H7 (cell line): ENCODE results near the gene DAZAP1. TPM values are rescaled to one million over a fixed set of nuclear protein-coding genes. Genes with fewer than 3 reads are reported as not detected.

Experiments
- DNase-seq: peaks from one replicate; pipeline ENCODE4 v3.0.0; 2012
- H3K27me3 ChIP-seq: 2 replicates; pipeline ENCODE4 v1.6.0; 2011; ENCODE audit warnings: mild to moderate bottlenecking, low read length; ENCODE audit not compliant: control insufficient read depth, insufficient read depth
- H3K36me3 ChIP-seq: replicated peaks from 2 replicates; pipeline ENCODE4 v1.5.1; 2011; ENCODE audit warnings: low read length; ENCODE audit not compliant: control insufficient read depth, insufficient read depth
- H3K4me3 ChIP-seq: 2 replicates; pipeline ENCODE4 v1.5.1; 2011; ENCODE audit warnings: low read depth, mild to moderate bottlenecking, control low read depth, low read length, moderate library complexity; ENCODE audit not compliant: insufficient read depth
- total RNA-seq: library from RNA; depleted of rRNA; stranded (reverse); fragments of >200 nt; shearing (Covaris generic); gene quantifications from 2 replicates; pipeline ENCODE4 v1.2.3, GENCODE V29; 2014

DAZAP1 gene
- total RNA-seq, 1 experiment from 2014 or later = 196 TPM

- peaks cover 43% of the 10 kb centered on the region for H3K36me3 ChIP-seq
- no peak overlapping the region for H3K4me3 ChIP-seq
- no peak for DNase-seq
- H3K27me3 ChIP-seq = no peaks in the 10 kb centered on the region
Measured at GRCh38 chr19:1420590-1420989, 13.2 kb downstream of the DAZAP1 start.

DNA sequence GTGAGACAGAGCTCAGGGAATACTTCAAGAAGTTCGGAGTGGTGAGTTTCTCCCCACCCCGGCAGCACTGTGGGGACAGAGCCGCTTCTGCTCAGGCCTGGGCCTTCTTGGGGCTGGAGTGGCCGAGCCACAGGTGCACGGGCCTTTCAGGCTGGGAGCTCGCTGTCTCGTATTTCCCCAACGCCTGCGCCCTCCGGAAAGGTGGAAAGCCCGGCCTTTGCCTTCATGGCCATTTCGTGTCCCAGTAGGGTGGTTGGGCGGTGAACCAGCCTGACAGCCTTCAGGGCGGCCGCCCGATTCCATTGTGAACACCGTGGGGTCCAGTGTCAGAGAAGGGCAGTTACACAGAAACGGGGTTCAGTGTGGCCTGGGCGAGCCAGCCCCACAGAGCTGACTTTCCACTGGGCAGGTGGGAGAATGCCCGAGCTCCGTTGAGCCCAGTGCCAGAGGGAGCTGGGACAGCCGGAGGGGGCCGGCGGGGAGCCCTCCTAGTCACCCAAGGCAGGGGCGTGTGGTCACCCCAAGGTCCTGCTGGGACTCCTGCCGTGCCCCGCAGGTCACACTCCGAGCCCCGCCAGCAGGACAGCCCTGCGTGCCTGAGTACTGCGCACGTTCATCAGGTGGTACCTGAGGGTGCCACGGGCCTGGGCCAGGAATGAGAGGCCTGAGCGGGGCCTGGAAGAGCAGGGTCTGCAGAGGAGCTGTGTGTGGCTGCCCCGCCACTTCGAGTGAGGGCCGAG, 14.0 kb downstream of the DAZAP1 start:
- Histone ChIP-seq H3K27me3 (no peaks in the 10 kb centered on the region), H3K4me3 (no peak overlapping the region), H3K36me3 (peaks cover 47% of the 10 kb centered on the region)
- DNase-seq = no peak

DNA sequence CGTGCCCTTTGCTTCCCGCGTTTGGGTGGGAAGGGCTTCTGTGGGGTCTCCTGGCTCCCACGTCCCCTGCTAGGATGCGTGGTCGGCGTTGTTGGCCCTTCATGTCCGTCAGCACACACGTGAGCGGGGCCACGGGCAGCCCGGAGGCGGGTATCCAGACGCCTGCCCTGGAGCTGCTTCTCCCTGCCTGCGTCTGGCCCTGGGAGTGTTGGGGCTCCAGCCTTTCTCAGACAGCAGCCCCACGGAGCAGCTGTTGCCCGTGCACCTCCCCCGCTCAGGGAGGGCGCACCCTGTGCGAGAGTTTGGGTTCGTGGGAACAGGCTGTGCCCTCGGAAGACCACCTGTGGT, 14.5 kb downstream of the DAZAP1 start:
- H3K36me3 ChIP-seq = peaks cover 47% of the 10 kb centered on the region
- H3K4me3 ChIP-seq = no peak overlapping the region
- no peaks in the 10 kb centered on the region for H3K27me3 ChIP-seq
- DNase-seq = no peak

GRCh38 chr19:1422360-1422759, 15.0 kb downstream of the DAZAP1 start:
- no peak overlapping the region for H3K4me3 ChIP-seq
- no peaks in the 10 kb centered on the region for H3K27me3 ChIP-seq
- H3K36me3 ChIP-seq = peaks cover 46% of the 10 kb centered on the region
- DNase-seq = no peak

DNA sequence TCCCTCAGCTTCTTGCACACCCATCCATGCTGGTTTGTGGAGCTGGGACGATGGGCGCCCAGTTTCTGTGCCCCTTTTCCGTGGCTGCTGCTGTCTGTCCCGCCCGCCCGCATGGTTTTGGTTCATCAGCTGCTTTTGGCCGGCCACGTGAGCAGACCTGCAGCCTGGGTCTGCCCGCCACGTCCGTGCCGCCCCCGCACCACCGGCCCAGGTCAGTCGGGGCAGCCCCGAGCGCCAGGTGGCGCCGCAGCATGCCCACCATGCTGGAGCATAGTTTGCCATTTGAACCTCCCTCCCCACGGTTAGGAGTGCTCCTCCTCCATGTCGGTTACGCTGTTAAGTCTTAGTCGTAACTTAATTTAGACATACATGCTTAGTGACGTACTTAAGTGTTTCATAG, 15.6 kb downstream of the DAZAP1 start:
- Histone ChIP-seq H3K36me3 (peaks cover 44% of the 10 kb centered on the region), H3K27me3 (no peaks in the 10 kb centered on the region), H3K4me3 (no peak overlapping the region)
- DNase-seq = peak; percentile 72

- no peak overlapping the region for H3K4me3 ChIP-seq
- H3K27me3 ChIP-seq = no peaks in the 10 kb centered on the region
- peaks cover 39% of the 10 kb centered on the region for H3K36me3 ChIP-seq
- DNase-seq = no peak
Measured at GRCh38 chr19:1423436-1424191, 16.2 kb downstream of the DAZAP1 start.

DNA sequence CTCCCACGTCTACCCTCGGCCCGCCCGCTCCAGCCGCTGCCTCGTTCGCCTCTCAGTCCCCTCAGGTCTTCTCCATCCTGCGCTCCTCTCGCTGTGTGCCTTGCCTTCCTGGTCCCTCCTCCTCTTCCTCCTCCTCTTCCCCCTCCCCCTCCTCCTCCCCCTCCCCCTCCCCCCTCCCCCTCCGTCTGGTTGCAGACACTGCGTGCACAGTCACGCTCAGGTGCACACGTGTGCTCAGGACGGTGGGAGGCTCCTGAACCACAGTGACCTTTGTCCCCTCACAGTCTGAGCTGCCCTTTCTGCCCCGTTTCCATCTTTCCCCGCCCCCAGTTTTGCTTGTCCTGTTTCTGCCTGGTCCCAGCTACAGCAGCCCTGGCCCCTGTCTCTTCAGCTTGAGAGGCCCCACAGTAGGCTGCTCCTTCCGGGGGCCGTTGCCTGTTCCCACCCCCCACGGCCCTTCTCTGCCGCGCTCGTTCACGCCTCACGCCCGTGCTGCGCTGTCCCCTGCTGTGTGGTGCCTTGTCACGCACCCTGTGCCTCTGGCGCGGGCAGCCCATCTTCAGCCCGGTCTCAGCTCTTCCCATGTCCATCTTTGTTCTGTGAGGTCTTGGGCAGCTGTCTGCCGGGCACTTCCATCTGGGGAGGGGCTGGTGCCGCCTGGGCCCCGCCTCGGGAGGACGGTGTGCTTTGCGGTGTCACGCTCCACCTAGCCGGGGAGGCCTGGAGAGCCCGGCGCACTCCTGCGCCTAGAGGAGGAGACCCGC, 17.0 kb downstream of the DAZAP1 start:
- no peaks in the 10 kb centered on the region for H3K27me3 ChIP-seq
- peaks cover 35% of the 10 kb centered on the region for H3K36me3 ChIP-seq
- H3K4me3 ChIP-seq = no peak overlapping the region
- no peak for DNase-seq

GRCh38 chr19:1425102-1425837, 17.9 kb downstream of the DAZAP1 start:
- Histone ChIP-seq H3K4me3 (no peak overlapping the region), H3K27me3 (no peaks in the 10 kb centered on the region), H3K36me3 (peaks cover 36% of the 10 kb centered on the region)
- DNase-seq = no peak

- peaks cover 30% of the 10 kb centered on the region for H3K36me3 ChIP-seq
- no peak overlapping the region for H3K4me3 ChIP-seq
- DNase-seq = no peak
- no peaks in the 10 kb centered on the region for H3K27me3 ChIP-seq
Measured at GRCh38 chr19:1425902-1426301, 18.5 kb downstream of the DAZAP1 start.

DNA sequence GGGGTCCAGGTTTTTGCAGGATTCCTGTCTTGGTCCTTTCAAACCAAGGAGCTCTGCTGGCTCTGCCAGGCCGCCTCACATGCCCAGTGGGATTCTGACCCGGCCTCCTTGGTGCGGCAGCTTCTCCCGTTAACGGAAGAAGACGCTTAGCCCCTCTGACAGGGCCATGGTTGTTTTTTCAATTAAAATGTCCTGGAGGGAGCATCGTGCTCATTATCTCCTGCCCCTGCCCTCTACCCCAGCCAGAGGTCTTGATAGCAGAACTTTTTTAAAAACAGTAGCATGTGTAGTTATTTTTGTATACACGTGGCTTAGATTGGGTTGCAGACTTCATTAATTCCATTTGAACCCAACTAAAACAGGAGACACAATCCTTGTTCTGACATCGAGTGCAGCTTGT, 19.4 kb downstream of the DAZAP1 start:
- no peak overlapping the region for H3K4me3 ChIP-seq
- no peaks in the 10 kb centered on the region for H3K27me3 ChIP-seq
- no peak for DNase-seq
- H3K36me3 ChIP-seq = peaks cover 31% of the 10 kb centered on the region

DNA sequence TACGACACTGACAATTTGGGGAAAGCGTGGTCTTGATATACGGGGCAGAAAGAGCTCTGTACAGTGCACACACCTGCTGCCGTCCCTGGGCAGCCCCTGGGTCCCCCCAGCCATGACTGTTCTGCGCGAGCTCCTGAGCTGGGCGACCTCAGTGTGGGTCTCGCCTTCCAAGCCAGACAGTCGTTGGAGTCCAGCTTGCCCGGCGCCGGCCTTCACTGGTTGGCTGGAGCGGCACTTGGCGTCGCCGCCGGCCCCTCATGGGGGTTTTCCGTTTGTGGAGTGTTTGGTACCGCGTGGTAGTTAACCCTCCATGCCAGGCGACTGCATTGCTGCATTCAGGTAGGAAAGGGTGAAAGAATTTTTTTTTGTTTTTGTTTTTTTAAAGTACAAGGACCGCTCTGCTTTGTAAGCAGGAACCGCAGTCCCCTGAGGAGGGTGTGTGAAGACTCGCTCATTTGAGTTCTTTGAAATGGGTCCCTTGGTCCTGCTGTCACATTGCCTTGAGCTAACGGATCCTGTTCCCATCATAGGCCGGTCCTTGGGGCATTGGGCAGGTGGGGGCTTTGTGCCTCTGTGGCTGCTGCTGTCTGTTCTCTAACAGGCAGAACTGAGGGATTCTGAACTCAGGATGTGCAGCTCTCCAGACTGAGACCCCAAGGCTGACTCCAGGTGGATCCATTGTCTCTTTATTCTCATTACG, 20.0 kb downstream of the DAZAP1 start:
- H3K27me3 ChIP-seq = no peaks in the 10 kb centered on the region
- DNase-seq = no peak
- H3K4me3 ChIP-seq = no peak overlapping the region
- H3K36me3 ChIP-seq = peaks cover 36% of the 10 kb centered on the region

- Histone ChIP-seq H3K27me3 (no peaks in the 10 kb centered on the region), H3K36me3 (peaks cover 34% of the 10 kb centered on the region), H3K4me3 (no peak overlapping the region)
- DNase-seq = no peak
Measured at GRCh38 chr19:1428738-1429391, 21.5 kb downstream of the DAZAP1 start.

DNA sequence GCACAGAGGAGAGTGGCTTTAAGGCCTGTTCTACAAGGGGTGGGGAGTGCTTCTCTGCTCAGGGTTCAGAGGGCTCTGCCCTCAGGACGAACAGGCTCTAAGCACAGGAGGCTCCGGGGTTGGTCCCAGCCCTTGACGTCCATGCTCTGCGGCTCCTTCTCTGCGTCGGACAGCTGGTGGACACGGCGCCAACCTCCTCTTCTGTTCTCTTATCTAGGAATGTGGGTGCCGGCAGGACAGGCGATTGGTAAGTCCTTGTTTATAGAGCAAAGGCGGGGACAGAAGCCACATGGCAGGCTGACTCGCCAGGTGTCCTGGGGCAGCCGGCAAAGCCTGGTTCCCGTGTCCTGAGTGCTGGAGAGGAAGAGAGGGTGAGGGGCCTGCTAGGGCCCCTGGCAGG, 22.4 kb downstream of the DAZAP1 start:
- DNase-seq = no peak
- no peaks in the 10 kb centered on the region for H3K27me3 ChIP-seq
- H3K36me3 ChIP-seq = peaks cover 36% of the 10 kb centered on the region
- H3K4me3 ChIP-seq = no peak overlapping the region
